Adipose tissue (tissue), 3 donors: ENCODE measurements around the gene ECSCR. TPM values are rescaled to one million over a fixed set of nuclear protein-coding genes. Genes with fewer than 3 reads are reported as not detected.
"Not testable (repeated sequence)": the region's sequence is repeated elsewhere in the genome, so short reads cannot be mapped to it uniquely, and the experiment has no call there.

ENCODE experiments used
- H3K27ac ChIP-seq: one replicate; pipeline ENCODE4 v1.5.1; 2013; ENCODE audit warnings: low read depth, low read length
- WGBS, 3 donors: extraction: QIAGEN DNeasy Blood & Tissue Kit; methylation state at CpG; one replicate each; pipeline ENCODE4 v1.1.7; 2013; 5-methylcytosine and 5-hydroxymethylcytosine counted together
- polyA plus RNA-seq, 3 donors: library from polyadenylated mRNA; stranded (reverse); fragments of 200-250 nt; gene quantifications; one replicate each; pipeline ENCODE4 v1.2.3, GENCODE V29; 2013
- donor health status: healthy with polysubstance abuse.
- donor health status: Bipolar disorder and iron deficiency.
- donor health status: healthy.

ECSCR gene
- polyA plus RNA-seq, 3 donors, result 8.5 to 80.6 (median 38.8) TPM

DNA sequence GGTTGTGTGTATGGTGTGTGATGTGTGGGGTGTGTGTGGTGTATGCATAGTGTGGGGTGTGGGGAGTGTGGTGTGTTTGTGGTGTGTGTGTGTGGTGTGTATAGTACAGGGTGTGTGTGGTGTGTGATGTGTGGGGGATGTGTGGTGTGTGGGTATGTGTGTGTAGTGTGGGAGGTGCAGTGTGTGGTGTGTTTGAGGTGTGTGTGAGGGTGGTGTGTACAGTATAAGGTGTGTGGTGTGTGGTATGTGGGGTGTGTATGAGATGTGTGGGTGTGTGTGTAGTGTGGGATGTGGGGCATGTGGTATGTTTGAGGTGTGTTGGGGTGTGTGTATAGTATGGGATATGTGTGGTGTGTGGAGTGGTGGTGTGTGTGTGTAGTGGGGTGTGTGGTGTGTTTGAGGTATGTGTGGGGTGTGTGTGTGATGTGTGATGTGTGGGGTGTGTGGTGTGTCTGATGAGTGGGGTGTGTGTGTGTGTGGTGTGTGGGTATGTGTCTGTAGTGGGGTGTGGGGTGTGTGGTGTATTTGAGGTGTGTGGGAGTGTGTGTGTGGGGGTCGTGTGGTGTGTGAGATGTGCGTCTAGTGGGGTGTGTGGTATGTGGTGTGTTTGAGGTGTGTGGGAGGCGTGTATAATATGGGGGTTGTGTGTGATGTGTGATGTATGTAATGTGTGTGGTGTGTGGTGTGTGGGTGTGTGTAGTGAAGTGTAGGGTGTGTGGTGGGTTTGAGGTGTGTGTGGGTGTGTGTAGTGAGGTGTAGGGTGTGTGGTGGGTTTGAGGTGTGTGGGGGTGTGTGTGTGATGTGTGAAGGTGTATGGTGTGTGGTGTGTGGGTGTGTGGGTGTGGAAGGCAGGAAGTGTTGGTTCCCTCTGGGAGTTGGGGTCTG lies 8.6 kb downstream of the ECSCR start:
- H3K27ac ChIP-seq, result no peak overlapping the region
- 64 to 80% (median 75%) methylated on average over 3 of the region's 3 CpGs for WGBS, 3 donors

- no peak overlapping the region for H3K27ac ChIP-seq
- WGBS, 3 donors, result 76 to 85% (median 78%) methylated on average over 3 of the region's 3 CpGs
These were observed 10.5 kb downstream of the ECSCR start for GRCh38 chr5:139451878-139452660.

GRCh38 chr5:139451176-139451575 lies 11.4 kb downstream of the ECSCR start:
- 87 to 100% (median 96%) methylated on average over 2 of the region's 2 CpGs for WGBS, 3 donors
- no peak overlapping the region for H3K27ac ChIP-seq

GRCh38 chr5:139446956-139447779 lies 15.4 kb downstream of the ECSCR start:
- H3K27ac ChIP-seq, result no peak overlapping the region
- 84 to 88% (median 87%) methylated on average over 5 of the region's 5 CpGs for WGBS, 3 donors

DNA sequence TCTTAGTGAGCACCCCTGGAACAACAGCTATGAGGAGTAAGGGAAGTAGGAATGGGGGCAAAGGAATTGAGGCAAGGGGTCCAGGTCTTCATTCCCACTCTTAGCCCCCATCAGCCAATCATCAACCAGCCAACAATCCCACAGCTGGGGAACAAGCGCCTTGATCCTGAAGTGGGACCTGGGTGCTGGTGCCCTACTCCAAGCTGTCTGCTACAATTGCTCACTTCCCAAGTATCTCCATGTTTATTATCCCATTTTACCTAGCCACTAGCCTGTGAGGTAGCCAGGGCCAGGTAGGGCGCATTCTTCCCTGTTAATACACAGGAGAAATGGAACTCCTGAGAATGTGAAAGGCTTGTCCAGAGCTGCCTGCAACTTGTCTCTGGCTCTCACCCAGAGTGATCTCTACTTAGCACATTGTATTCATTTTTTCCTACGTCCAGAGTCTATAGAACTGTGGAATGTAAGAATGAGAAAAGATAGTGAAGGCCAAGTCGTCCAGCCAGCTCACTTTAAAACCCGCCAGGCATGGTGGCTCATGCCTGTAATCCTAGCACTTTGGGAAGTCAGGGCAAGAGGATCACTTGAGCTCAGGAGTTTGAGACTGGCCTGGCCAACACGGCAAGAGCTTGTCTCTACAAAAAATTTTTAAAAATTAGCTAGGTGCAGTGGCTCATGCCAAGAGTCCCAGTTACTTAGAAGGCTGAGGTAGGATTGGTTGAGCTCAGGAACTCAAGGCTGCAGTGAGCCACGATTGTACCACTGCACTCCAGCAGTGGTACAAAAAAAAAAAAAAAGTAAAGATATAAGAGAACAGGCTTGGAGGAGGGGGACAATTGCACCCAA lies 17.0 kb downstream of the ECSCR start:
- H3K27ac ChIP-seq, result no peak overlapping the region
- 58 to 70% (median 69%) methylated on average over 7 of the region's 7 CpGs for WGBS, 3 donors

GRCh38 chr5:139443831-139444453 lies 18.6 kb downstream of the ECSCR start:
- H3K27ac ChIP-seq, result no peak overlapping the region
- WGBS, 3 donors, result 58 to 67% (median 63%) methylated on average over 4 of the region's 4 CpGs

- H3K27ac ChIP-seq, result not testable (repeated sequence)
- WGBS, 3 donors, result 96 to 97% (median 97%) methylated on average over 17 of the region's 17 CpGs
These were observed 22.1 kb downstream of the ECSCR start for GRCh38 chr5:139440416-139440815.

GRCh38 chr5:139439013-139439903 lies 23.3 kb downstream of the ECSCR start, which contains the start of gene DNAJC18:
TSS of gene DNAJC18 (minus strand) at chr5:139439525. CDS start at chr5:139439445, 80 bp downstream.
- H3K27ac ChIP-seq, result no peak within 1 kb of the TSS
- WGBS, 3 donors, result 3 to 4% (median 4%) methylated on average over 46 to 49 of the region's 49 CpGs

- H3K27ac ChIP-seq, result no peak overlapping the region
- WGBS, 3 donors, result 16 to 37% (median 29%) methylated on average over 8 of the region's 8 CpGs
These were observed 23.9 kb downstream of the ECSCR start for GRCh38 chr5:139438707-139439012.

- H3K27ac ChIP-seq, result no peak overlapping the region
- 95 to 98% (median 97%) methylated on average over 3 of the region's 3 CpGs for WGBS, 3 donors
These were observed 26.9 kb downstream of the ECSCR start for GRCh38 chr5:139435676-139436075.

DNA sequence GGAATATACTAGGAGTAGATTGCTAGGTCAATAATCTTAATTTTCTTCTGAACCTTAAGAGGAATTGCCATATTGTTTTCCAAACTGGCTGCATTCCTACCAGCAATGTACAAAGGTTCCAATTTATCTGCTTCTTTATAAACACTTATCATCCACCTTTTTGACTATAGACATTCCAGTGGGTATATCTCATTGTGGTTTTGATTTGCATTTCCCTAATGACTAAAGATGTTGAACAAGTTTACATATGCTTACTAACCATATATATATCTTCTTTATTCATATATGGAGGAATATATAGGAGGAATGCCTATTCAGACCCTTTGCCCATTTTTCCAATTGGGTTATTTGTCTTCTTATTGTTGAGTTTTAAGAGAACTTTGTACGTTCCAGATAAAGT lies 30.8 kb downstream of the ECSCR start:
- H3K27ac ChIP-seq, result no peak overlapping the region
- WGBS, 3 donors, result 70 to 96% (median 73%) methylated on average over 1 of the region's 1 CpG

DNA sequence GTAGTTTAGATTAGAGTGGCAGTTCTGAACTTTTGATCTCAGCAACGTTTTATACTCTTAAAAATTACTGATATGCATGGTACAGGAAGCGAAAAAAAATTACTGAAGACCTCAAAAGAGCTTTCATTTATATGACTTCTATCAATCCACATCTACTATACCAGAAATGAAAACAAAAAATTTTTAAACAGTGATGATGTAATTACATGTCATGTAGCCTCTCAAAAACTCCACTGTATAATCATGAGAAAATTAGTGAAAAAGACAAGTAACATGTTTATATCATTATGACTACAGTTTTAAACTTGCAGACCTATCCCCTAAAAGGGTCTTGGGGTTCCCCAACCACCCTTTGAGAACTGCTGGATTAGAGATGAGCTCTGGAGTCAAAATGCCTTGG lies 32.5 kb downstream of the ECSCR start:
- WGBS, 3 donors, result 85 to 91% (median 89%) methylated on average over 2 of the region's 2 CpGs
- H3K27ac ChIP-seq, result no peak overlapping the region

DNA sequence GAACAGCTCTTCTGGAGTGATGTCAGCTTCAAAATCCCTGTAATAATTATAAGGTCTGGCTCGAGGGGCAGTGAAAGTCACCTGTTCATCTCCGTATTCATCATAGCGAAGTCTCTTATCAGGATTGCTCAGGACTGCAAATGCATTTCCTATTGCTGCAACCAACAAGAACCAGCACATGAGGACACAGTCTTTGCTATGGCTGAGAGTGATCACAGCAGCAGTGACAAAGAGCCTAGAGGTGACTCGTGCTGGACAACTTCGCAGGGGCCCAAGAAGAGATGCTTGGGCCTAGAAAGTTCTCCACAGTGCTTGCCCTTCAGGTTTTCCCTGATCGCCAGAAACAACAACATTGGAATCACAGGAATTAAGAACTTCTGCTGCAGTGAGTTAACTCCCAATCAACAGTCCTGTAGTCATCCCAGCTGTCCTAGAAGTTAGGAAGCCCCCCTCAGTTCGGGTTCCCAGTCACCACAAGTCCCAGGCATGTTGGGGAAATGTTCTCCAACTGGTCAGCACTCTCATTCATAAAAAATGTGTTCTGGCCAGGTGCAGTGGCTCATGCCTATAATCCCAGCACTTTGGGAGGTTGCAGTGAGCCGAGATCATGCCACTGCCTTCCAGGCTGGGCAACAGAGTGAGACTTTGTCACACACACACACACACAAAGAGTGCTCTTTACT lies 36.2 kb downstream of the ECSCR start:
- WGBS, 3 donors, result 76 to 82% (median 78%) methylated on average over 8 of the region's 8 CpGs
- no peak overlapping the region for H3K27ac ChIP-seq

DNA sequence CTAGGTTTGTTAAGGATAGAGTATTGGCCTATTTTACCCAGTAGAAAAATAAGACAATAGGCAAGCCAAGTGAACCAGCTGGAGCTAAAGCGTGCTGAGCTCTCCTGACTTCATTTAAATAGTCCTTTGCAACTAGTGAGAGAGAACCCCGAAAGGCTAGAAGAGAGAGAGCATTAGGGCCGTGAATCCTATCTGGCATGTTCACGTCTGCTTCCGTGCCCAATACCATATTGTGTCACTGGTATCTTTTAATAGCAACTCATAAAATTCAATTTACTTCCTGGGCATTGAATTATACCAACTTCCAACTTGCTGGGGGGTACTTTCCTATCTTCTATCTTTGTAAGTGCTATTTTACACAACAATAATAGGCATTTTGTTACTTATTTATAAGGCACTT lies 37.0 kb downstream of the ECSCR start:
- H3K27ac ChIP-seq, result no peak overlapping the region
- WGBS, 3 donors, result 89 to 91% (median 89%) methylated on average over 5 of the region's 5 CpGs

- no peak overlapping the region for H3K27ac ChIP-seq
- WGBS, 3 donors, result 33 to 44% (median 41%) methylated on average over 4 to 5 of the region's 5 CpGs
These were observed 40.1 kb downstream of the ECSCR start for GRCh38 chr5:139422307-139422893.
